ENCODE results near the gene MAPK7.

DNA sequence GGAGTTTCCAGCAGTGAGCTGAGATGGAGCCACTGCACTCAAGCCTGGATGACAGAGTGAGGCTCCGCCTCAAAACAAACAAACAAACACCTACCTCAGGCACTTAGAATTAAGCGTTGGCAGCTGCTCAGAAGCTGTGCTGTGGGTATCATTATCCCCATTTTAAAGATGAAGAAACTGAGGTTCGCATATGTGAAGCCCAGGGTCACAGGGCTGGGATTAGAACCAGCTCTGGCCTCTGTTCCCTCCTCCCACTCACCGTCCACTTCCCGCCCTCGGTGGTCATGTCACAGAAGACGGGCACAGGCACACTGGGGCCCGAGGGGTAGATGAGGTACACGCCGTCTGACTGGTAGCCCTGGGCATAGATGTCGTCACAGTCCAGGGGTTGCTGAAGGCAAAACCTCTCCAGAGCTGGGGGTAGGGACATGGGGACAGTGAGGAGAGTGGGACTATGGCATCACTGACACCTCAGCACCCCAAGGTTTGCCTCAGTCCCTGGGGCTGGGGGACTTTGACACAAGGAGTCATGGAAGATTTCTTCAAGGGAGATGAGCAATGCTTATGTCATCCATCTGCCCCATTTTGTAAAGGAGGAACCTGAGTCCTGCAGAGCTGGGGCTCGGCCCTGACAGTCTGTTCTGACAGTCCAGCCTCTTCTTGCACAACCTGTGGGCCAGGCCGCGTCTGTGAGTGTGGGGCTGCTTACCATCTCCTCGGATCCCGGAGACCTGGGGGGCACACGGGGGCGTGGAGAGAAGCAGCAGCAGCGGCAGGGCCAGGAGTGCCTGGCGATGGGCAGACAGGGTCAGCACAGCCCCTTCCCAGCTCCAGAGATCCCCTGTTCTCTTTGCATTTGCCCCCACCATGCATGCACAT is 8.0 kb downstream of the MAPK7 start:
- TF ChIP-seq CTCF (conservative IDR thresholded peaks at IDR 0.05 in 1 of 2, IDR thresholded peaks at IDR 0.05 in 1 of 2; ENCODE audit: extremely low read depth in 1 of 2, insufficient read depth in 1 of 2, low read depth in 1 of 2, low read length in 2 of 2) (no peak), EZH2 (IDR thresholded peaks at IDR 0.05; ENCODE audit: borderline replicate concordance, low read length) (no peak)
